GM12878 (cell line): Measurements from ENCODE around the gene ARID4B. TPM values are rescaled to one million over a fixed set of nuclear protein-coding genes. Genes with fewer than 3 reads are reported as not detected.

Source experiments
- ATAC-seq: fragments of 200-7000 bp; cut with Tn5 transposase; 3 replicates; pipeline ENCODE4 v1.9.1; 2020; ENCODE audit warnings: mild to moderate bottlenecking, moderate library complexity
- BruUV-seq: library from RNA; stranded (reverse); fragments of 400-500 nt; replicated peaks from 2 replicates; lab custom pipeline; 2021; lab: Mats Ljungman, UMichigan
- CTCF ChIA-PET: fragments of 300-600 bp; sonication (Branson Sonifier 250); formaldehyde crosslinking; extraction: SDS; loops from one replicate; lab custom pipeline; 2021; ENCODE audit warnings: inconsistent platforms; lab: Yijun Ruan, JAX
- POLR2A ChIA-PET: fragments of 350-600 bp; formaldehyde crosslinking; extraction: SDS; loops from one replicate; lab custom pipeline; 2021; ENCODE audit warnings: inconsistent platforms; lab: Charles Lee
- RAD21 ChIA-PET: fragments of 300-600 bp; sonication (Branson Sonifier 250); formaldehyde crosslinking; loops from one replicate; lab custom pipeline; 2023; ENCODE audit warnings: antibody characterized with exemption; ENCODE audit not compliant: unreplicated experiment; lab: Charles Lee
- SMC1A ChIA-PET: fragments of 300-600 bp; sonication (Branson Sonifier 250); formaldehyde crosslinking; loops from one replicate; lab custom pipeline; 2023; ENCODE audit not compliant: unreplicated experiment, uncharacterized antibody; lab: Charles Lee
- DNase-seq: peaks from one replicate; pipeline ENCODE4 v3.0.0-alpha.2; 2011; ENCODE audit warnings: low read depth, low spot score
- FAIRE-seq: peaks from 3 replicates; lab custom pipeline; 2011; peaks lifted over from hg19 to GRCh38; lab: Jason Lieb, UNC
- H2AFZ ChIP-seq: 2 replicates; pipeline ENCODE4 v1.6.0; 2011; ENCODE audit warnings: low read depth, low read length, control low read depth; ENCODE audit not compliant: control insufficient read depth
- H3K27ac ChIP-seq: 2 replicates; pipeline ENCODE4 v1.5.1; 2011; ENCODE audit warnings: control low read depth; ENCODE audit not compliant: control insufficient read depth, insufficient read depth
- H3K27me3 ChIP-seq, 2 experiments: replicated peaks in 1 of 2; 2 replicates each; pipeline versions ENCODE4 v1.6.0 to v1.6.1; 2011; ENCODE audit warnings: low read length in 1 of 2; ENCODE audit not compliant: control insufficient read depth in 2 of 2, insufficient read depth in 2 of 2
- H3K36me3 ChIP-seq, 2 experiments: 2 replicates each; pipeline ENCODE4 v1.5.1; 2011; ENCODE audit warnings: low read length in 1 of 2; ENCODE audit not compliant: control insufficient read depth in 2 of 2, insufficient read depth in 2 of 2
- H3K4me1 ChIP-seq: 2 replicates; pipeline ENCODE4 v1.6.1; 2011; ENCODE audit warnings: mild to moderate bottlenecking, low read length, moderate library complexity, mixed read lengths; ENCODE audit not compliant: control insufficient read depth, insufficient read depth
- H3K4me2 ChIP-seq: 2 replicates; pipeline ENCODE4 v1.6.0; 2011; ENCODE audit warnings: control low read depth; ENCODE audit not compliant: control insufficient read depth, insufficient read depth
- H3K4me3 ChIP-seq: fragments of 200-600 bp; sonication (generic); 2 replicates; pipeline ENCODE4 v1.5.1; 2016
- H3K79me2 ChIP-seq: 2 replicates; pipeline ENCODE4 v1.6.0; 2011; ENCODE audit warnings: low read length; ENCODE audit not compliant: control insufficient read depth, insufficient read depth
- H3K9ac ChIP-seq: 2 replicates; pipeline ENCODE4 v1.8.0; 2011; ENCODE audit warnings: low read length, control low read depth, mixed read lengths; ENCODE audit not compliant: control insufficient read depth, insufficient read depth
- H3K9me3 ChIP-seq: replicated peaks from 3 replicates; pipeline ENCODE4 v1.5.1; 2011; ENCODE audit warnings: mild to moderate bottlenecking, low read length; ENCODE audit not compliant: control insufficient read depth, insufficient read depth
- H4K20me1 ChIP-seq: 2 replicates; pipeline ENCODE4 v1.6.0; 2011; ENCODE audit not compliant: control insufficient read depth, insufficient read depth
- BACH1 ChIP-seq: fragments of 450-650 bp; IDR thresholded peaks from 2 replicates; pipeline ENCODE4 v1.6.1; 2017; ENCODE audit warnings: mild to moderate bottlenecking, borderline replicate concordance
- CBX5 ChIP-seq: sonication (generic); IDR thresholded peaks from 2 replicates; pipeline ENCODE4 v1.6.1; 2016; ENCODE audit warnings: low read depth, moderate library complexity, mild to moderate bottlenecking, inconsistent platforms
- EP300 ChIP-seq, 2 experiments: fragments of 150-350 bp in 1 of 2; IDR thresholded peaks; 2 replicates each; pipeline ENCODE4 v1.6.1; 2011 to 2012; ENCODE audit warnings: low read depth in 2 of 2, low read length in 2 of 2, borderline replicate concordance in 1 of 2, improper control_type of control experiment in 1 of 2, inconsistent platforms in 1 of 2; ENCODE audit not compliant: control insufficient read depth in 1 of 2
- HSF1 ChIP-seq: fragments of 150-350 bp; IDR thresholded peaks from 2 replicates; pipeline ENCODE4 v1.6.1; 2014; ENCODE audit warnings: mild to moderate bottlenecking, low read depth, low read length
- KLF5 ChIP-seq: fragments of 450-650 bp; IDR thresholded peaks from 2 replicates; pipeline ENCODE4 v1.6.1; 2014; ENCODE audit warnings: mild to moderate bottlenecking; ENCODE audit not compliant: partially characterized antibody
- MXI1 ChIP-seq: fragments of 150-350 bp; IDR thresholded peaks from 2 replicates; pipeline ENCODE4 v1.6.1; 2011; ENCODE audit warnings: low read depth, mild to moderate bottlenecking, inconsistent platforms, low read length, improper control_type of control experiment
- MYC ChIP-seq: IDR thresholded peaks from 2 replicates; pipeline ENCODE4 v1.6.1; 2011; ENCODE audit warnings: mild to moderate bottlenecking, low read length, moderate library complexity, inconsistent platforms; ENCODE audit not compliant: insufficient read depth, insufficient replicate concordance, insufficient read length, severe bottlenecking
- NR2C2 ChIP-seq: IDR thresholded peaks from 2 replicates; pipeline ENCODE4 v1.6.1; 2011; ENCODE audit warnings: borderline replicate concordance, low read depth; ENCODE audit not compliant: control insufficient read depth, insufficient read length
- POLR2A ChIP-seq: IDR thresholded peaks from 2 replicates; pipeline ENCODE4 v1.6.1; 2011; ENCODE audit warnings: low read depth, mild to moderate bottlenecking, low read length
- SRF ChIP-seq, 2 experiments: IDR thresholded peaks; 2 replicates each; pipeline ENCODE4 v1.6.1; 2011; ENCODE audit warnings: low read depth in 2 of 2, low read length in 2 of 2, mild to moderate bottlenecking in 1 of 2, moderate library complexity in 1 of 2
- STAT1 ChIP-seq: fragments of 450-650 bp; conservative IDR thresholded peaks from 2 replicates; pipeline ENCODE4 v1.6.1; 2014; ENCODE audit warnings: antibody characterized with exemption, mild to moderate bottlenecking
- SUZ12 ChIP-seq: fragments of 200-600 bp; sonication (generic); IDR thresholded peaks from one replicate; pipeline ENCODE4 v1.6.1; 2018; ENCODE audit warnings: antibody characterized with exemption, mild to moderate bottlenecking; ENCODE audit not compliant: unreplicated experiment
- USF2 ChIP-seq: IDR thresholded peaks from 2 replicates; pipeline ENCODE4 v1.6.1; 2011; ENCODE audit warnings: low read depth, low read length, improper control_type of control experiment, borderline replicate concordance
- ZNF24 ChIP-seq: fragments of 450-650 bp; IDR thresholded peaks from 2 replicates; pipeline ENCODE4 v1.6.1; 2017; ENCODE audit warnings: antibody characterized with exemption, mild to moderate bottlenecking
- WGBS: methylation state at CpG from one replicate; pipeline ENCODE4 v1.1.6; 2016; ENCODE audit warnings: low lambda C conversion rate; ENCODE audit not compliant: insufficient replicate concordance, insufficient coverage; ENCODE audit errors: missing lambda C conversion rate; 5-methylcytosine and 5-hydroxymethylcytosine counted together
- in situ Hi-C: fragments of 300-500 bp; cut with MboI; formaldehyde crosslinking; loops from 9 replicates; pipeline ENCODE4 v1.14.3; 2018; ENCODE audit warnings: mixed read lengths
- intact Hi-C: fragments of 100-400 bp; cut with micrococcal nuclease; formaldehyde crosslinking; loops from one replicate; pipeline ENCODE4 v1.14.2; 2022; ENCODE audit not compliant: unreplicated experiment
- polyA plus RNA-seq, 11 experiments: library from polyadenylated mRNA; depleted of rRNA in 4 of 11; unstranded in 6 of 11; stranded (reverse) in 5 of 11; fragments of >200 nt; fragmentation: Nextera tagmentation in 4 of 11; fragmentation: Illumina TruSeq in 1 of 11; extraction: Ambion mirVana in 4 of 11; extraction: Trizol in 1 of 11; gene quantifications; 1 replicate in 1 of 11; 2 replicates in 10 of 11; pipeline versions ENCODE4 v1.2.1 to v1.2.3, GENCODE V29; 2011 to 2016; ENCODE audit warnings: inconsistent platforms in 2 of 11, missing spikeins in 2 of 11, low read depth in 1 of 11
- total RNA-seq, 4 experiments: library from RNA; depleted of rRNA in 3 of 4; stranded (reverse); fragments of >200 nt in 3 of 4; fragmentation: Illumina TruSeq in 1 of 4; extraction: Trizol in 1 of 4; gene quantifications; 2 replicates each; pipeline versions ENCODE4 v1.2.1 to v1.2.3, GENCODE V29; 2013 to 2021

Gene ARID4B
- total and polyA plus RNA-seq, 10 of the 15 experiments (the other 5 are each of a cell fraction or from before 2014, with no cell fraction given), result 13.6 to 39.1 (median 28.0) TPM

DNA sequence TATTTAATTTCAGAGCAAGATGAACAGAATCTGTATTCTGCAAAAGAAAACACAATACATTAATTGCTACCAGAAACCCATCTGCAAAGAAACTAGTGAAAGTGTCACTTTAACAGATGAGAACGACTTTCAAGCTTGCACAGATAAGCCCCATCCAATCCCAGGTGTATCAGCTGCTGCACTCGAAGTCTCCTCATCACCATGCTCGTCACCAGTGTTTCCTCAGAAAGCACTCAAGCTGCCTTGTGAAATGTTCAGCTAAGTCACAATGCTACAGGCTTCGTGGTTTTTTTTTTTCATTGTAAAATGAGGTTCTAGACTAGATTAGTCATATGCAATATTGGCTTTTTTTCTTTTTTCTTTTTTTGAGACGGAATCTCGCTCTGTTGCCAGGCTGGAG is 196.0 kb downstream of the ARID4B start (continued):
- TF ChIP-seq HSF1 (no peak), SRF (IDR thresholded peaks at IDR 0.05; ENCODE audit: low read depth in 2 of 2, low read length in 2 of 2) (no peak)

- CTCF ChIA-PET, result interaction anchor here (0.7 kb wide), 1 partner anchor 30 kb away, joined by 3 read pairs; the partner anchor contains the start of gene RBM34
- ATAC-seq, result no peak
- Histone ChIP-seq H3K36me3 (peaks cover 6 to 21% of the 10 kb centered on the region in 2 experiments), H3K79me2 (peaks cover 33% of the 10 kb centered on the region), H4K20me1 (no peaks in the 10 kb centered on the region), H3K27ac (no peak overlapping the region), H3K9me3 (no peaks in the 10 kb centered on the region), H3K9ac (no peak overlapping the region), H3K4me3 (no peak overlapping the region), H3K4me2 (no peak overlapping the region)
- POLR2A ChIA-PET, result interaction anchor here (0.9 kb wide), 1 partner anchor 29 kb away, joined by 4 read pairs; no protein-coding TSS in a partner anchor
- BruUV-seq, result no TSS peak
- in situ Hi-C loops, result no loop called here
- DNase-seq, result no peak
- SMC1A ChIA-PET, result no interaction called here
- WGBS, result 93% methylated on average over 7 of the region's 7 CpGs
- intact Hi-C loops, result no loop called here
- no peak for TF ChIP-seq MYC
- no peak for TF ChIP-seq ZNF24
- TF ChIP-seq BACH1, result no peak
- no peak for TF ChIP-seq EP300 (IDR thresholded peaks at IDR 0.05; ENCODE audit: borderline replicate concordance in 1 of 2, control insufficient read depth in 1 of 2, low read depth in 2 of 2, low read length in 2 of 2)
- TF ChIP-seq KLF5, result no peak
- TF ChIP-seq USF2, result no peak
- TF ChIP-seq CBX5, result no peak
- TF ChIP-seq NR2C2, result no peak
- TF ChIP-seq POLR2A, result no peak
- TF ChIP-seq SUZ12, result no peak
- TF ChIP-seq MXI1, result no peak
- TF ChIP-seq STAT1, result no peak
- TF ChIP-seq, all 136 proteins: peak for 0
- RAD21 ChIA-PET, result interaction anchor here (0.8 kb wide), 1 partner anchor 286 kb away, joined by 4 read pairs; no protein-coding TSS in a partner anchor
- Histone ChIP-seq H3K27me3 (no peaks in the 10 kb centered on the region), H3K4me1 (0 out of 2 replicates have a peak, but pooled peaks cover 3% of the 10 kb centered on the region), H2AFZ (no peak overlapping the region)
- no peak for FAIRE-seq
Observed at GRCh38 chr1:235130766-235131270, 197.2 kb downstream of the ARID4B start.
